GM12801 (cell line): ENCODE data around the gene UGP2.

ENCODE experiments used
- CTCF ChIP-seq: IDR thresholded peaks from one replicate; pipeline ENCODE4 v1.5.1; 2011; ENCODE audit warnings: control low read depth; ENCODE audit not compliant: insufficient read length; ENCODE audit errors: extremely low read depth

Gene UGP2

GRCh38 chr2:63827749-63828148 lies 13.9 kb upstream of the UGP2 start:
- TF ChIP-seq CTCF, result no peak

GRCh38 chr2:63831176-63831575 lies 10.5 kb upstream of the UGP2 start:
- no peak for TF ChIP-seq CTCF

- no peak for TF ChIP-seq CTCF
These were observed 7.3 kb upstream of the UGP2 start for GRCh38 chr2:63834401-63834800.

- no peak for TF ChIP-seq CTCF
These were observed 4.6 kb upstream of the UGP2 start for GRCh38 chr2:63837036-63837594.

GRCh38 chr2:63840081-63840784 lies 1.5 kb upstream of the UGP2 start:
- no peak for TF ChIP-seq CTCF

GRCh38 chr2:63840785-63841253 lies 877 bp upstream of the UGP2 start:
- no peak for TF ChIP-seq CTCF

GRCh38 chr2:63842149-63843061 lies 709 bp downstream of the UGP2 start:
- TF ChIP-seq CTCF, result no peak
